K562 (cell line): Measurements from ENCODE around the gene CATSPER1. TPM values are rescaled to one million over a fixed set of nuclear protein-coding genes. Genes with fewer than 3 reads are reported as not detected.

ENCODE experiments used
- BACH1 ChIP-seq: fragments of 200-800 bp; sonication (Bioruptor generic); IDR thresholded peaks from 2 replicates; pipeline ENCODE4 v1.6.1; 2016; ENCODE audit warnings: missing genetic modification characterization, missing compliant biosample characterization
- ETS2 ChIP-seq: IDR thresholded peaks from 2 replicates; pipeline ENCODE4 v1.6.1; 2016; ENCODE audit warnings: borderline replicate concordance, missing genetic modification characterization, mild to moderate bottlenecking, moderate library complexity, missing compliant biosample characterization; ENCODE audit not compliant: poor library complexity, severe bottlenecking
- FIP1L1 ChIP-seq: fragments of 200-400 bp; formaldehyde crosslinking; IDR thresholded peaks from 2 replicates; pipeline ENCODE4 v1.6.1; 2018; ENCODE audit warnings: mild to moderate bottlenecking, low read depth, low read length; ENCODE audit not compliant: poor library complexity, severe bottlenecking
- IFI16 ChIP-seq: fragments of 250-450 bp; sonication (Bioruptor Pico); IDR thresholded peaks from 2 replicates; pipeline ENCODE4 v2.1.2; 2022; ENCODE audit warnings: mild to moderate bottlenecking, inconsistent platforms
- KLF10 ChIP-seq: fragments of 250-450 bp; sonication (Bioruptor Pico); IDR thresholded peaks from 2 replicates; pipeline ENCODE4 v1.6.1; 2021; ENCODE audit warnings: matching md5 sums
- LEF1 ChIP-seq: fragments of 450-650 bp; IDR thresholded peaks from 2 replicates; pipeline ENCODE4 v1.6.1; 2016; ENCODE audit warnings: mild to moderate bottlenecking
- MECOM ChIP-seq: fragments of 250-450 bp; sonication (Bioruptor Pico); IDR thresholded peaks from 2 replicates; pipeline ENCODE4 v1.8.0; 2022; ENCODE audit warnings: inconsistent platforms
- RBM15 ChIP-seq: fragments of 200-400 bp; formaldehyde crosslinking; IDR thresholded peaks from 2 replicates; pipeline ENCODE4 v1.6.1; 2018; ENCODE audit warnings: mild to moderate bottlenecking, low read length, moderate library complexity; ENCODE audit not compliant: insufficient read depth
- RFX7 ChIP-seq: fragments of 250-450 bp; sonication (Bioruptor Pico); IDR thresholded peaks from 2 replicates; pipeline ENCODE4 v1.5.1; 2021; ENCODE audit warnings: mild to moderate bottlenecking
- SAFB ChIP-seq: fragments of 200-400 bp; formaldehyde crosslinking; IDR thresholded peaks from 2 replicates; pipeline ENCODE4 v1.6.1; 2017; ENCODE audit warnings: low read depth, low read length, borderline replicate concordance
- XRCC3 ChIP-seq: fragments of 450-650 bp; IDR thresholded peaks from 2 replicates; pipeline ENCODE4 v1.6.1; 2017; ENCODE audit warnings: mild to moderate bottlenecking, moderate library complexity
- ZNF174 ChIP-seq: fragments of 250-450 bp; sonication (Bioruptor Pico); IDR thresholded peaks from 2 replicates; pipeline ENCODE4 v1.4.0; 2020; ENCODE audit warnings: mild to moderate bottlenecking
- ZNF23 ChIP-seq: fragments of 250-450 bp; sonication (Bioruptor Pico); IDR thresholded peaks from 2 replicates; pipeline ENCODE4 v1.4.0; 2020; ENCODE audit warnings: mild to moderate bottlenecking
- polyA plus RNA-seq, 8 experiments: library from polyadenylated mRNA; depleted of rRNA in 4 of 8; stranded (reverse) in 5 of 8; unstranded in 3 of 8; fragments of >200 nt; fragmentation: Nextera tagmentation in 2 of 8; fragmentation: Illumina TruSeq in 1 of 8; extraction: Ambion mirVana in 2 of 8; extraction: Trizol in 1 of 8; gene quantifications; 2 replicates each; pipeline versions ENCODE4 v1.2.1 to v1.2.3, GENCODE V29; 2011 to 2014; ENCODE audit warnings: inconsistent platforms in 1 of 8, missing spikeins in 1 of 8
- total RNA-seq, 7 experiments: library from RNA; depleted of rRNA in 6 of 7; stranded (reverse); fragments of >200 nt in 6 of 7; fragmentation: Illumina TruSeq in 2 of 7; extraction: Trizol in 2 of 7; gene quantifications; 2 replicates each; pipeline versions ENCODE4 v1.2.1 to v1.2.3, GENCODE V29; 2011 to 2021; ENCODE audit warnings: low replicate concordance in 1 of 7
- TF ChIP-seq, protein P1 (sequence below): sonication (generic); formaldehyde crosslinking; IDR thresholded peaks from 2 replicates; pipeline ENCODE4 v1.8.0; 2022; ENCODE audit warnings: mild to moderate bottlenecking, missing genetic modification reagents
- TF ChIP-seq, protein P2 (sequence below): fragments of 450-650 bp; IDR thresholded peaks from 2 replicates; pipeline ENCODE4 v1.6.1; 2016
- TF ChIP-seq, protein P3 (sequence below): fragments of 450-650 bp; IDR thresholded peaks from one replicate; pipeline ENCODE4 v1.6.1; 2018; ENCODE audit warnings: mild to moderate bottlenecking, moderate library complexity; ENCODE audit not compliant: partially characterized antibody
- TF ChIP-seq, protein P4 (sequence below): fragments of 450-650 bp; formaldehyde crosslinking; IDR thresholded peaks from 2 replicates; pipeline ENCODE4 v1.4.0; 2020; ENCODE audit warnings: mild to moderate bottlenecking, moderate library complexity
- TF ChIP-seq, protein P5 (sequence below): fragments of 250-450 bp; sonication (Bioruptor Pico); IDR thresholded peaks from 2 replicates; pipeline ENCODE4 v1.4.0; 2020; ENCODE audit warnings: mild to moderate bottlenecking, moderate library complexity, borderline replicate concordance

The CATSPER1 gene
- total and polyA plus RNA-seq, 9 of the 15 experiments (the other 6 are each of a cell fraction or from before 2014, with no cell fraction given), result 0.21 to 3.3 (median 0.76) TPM

DNA sequence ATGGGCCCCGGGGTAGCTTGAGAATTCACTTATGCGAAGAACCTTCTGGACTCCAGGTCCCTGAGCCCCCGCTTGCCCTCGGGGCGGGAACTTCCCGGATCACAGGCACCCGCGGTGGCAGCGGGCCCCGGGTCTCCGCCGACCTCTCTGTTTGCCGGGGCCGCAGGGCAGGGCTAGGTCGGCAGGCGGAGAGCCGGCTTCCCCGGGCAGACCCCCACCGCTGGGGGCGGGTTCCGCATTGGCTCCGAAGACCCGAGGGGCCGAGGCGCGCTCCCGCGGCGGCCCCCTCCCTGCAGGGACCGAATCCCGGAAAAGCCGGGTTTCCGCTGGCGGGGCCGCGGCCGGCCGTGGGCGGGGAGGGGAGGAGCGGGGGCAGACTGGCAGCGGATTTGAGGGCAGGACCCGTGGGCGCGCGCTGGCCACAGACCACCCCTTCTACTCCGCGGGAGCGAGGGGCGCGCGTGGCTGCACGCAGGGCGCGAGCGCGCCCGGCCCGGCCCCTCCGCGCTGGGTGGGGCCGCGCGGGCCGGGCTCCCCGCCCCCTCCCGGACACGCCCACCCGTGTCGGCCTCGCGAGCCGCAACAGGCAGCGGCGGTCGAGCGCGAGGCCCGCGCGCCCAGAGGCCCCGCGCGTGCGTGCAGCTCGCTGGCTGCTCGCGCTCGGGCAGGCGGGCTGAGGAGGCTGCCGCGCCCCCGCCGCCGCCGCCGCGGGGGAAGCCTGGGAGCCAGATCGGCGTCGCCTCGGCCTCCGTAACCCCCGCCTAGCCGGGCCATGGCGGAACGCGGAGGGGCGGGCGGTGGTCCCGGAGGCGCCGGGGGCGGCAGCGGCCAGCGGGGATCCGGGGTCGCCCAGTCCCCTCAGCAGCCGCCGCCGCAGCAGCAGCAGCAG lies 43.7 kb upstream of the CATSPER1 start, which contains the start of gene PACS1 (continued):
- TF ChIP-seq, protein P1, sequence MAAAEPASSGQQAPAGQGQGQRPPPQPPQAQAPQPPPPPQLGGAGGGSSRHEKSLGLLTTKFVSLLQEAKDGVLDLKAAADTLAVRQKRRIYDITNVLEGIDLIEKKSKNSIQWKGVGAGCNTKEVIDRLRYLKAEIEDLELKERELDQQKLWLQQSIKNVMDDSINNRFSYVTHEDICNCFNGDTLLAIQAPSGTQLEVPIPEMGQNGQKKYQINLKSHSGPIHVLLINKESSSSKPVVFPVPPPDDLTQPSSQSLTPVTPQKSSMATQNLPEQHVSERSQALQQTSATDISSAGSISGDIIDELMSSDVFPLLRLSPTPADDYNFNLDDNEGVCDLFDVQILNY (CRISPR knock-in tag), result no peak
- TF ChIP-seq LEF1 (no peak), SAFB (no peak), BACH1 (tag) (no peak), RBM15 (no peak), IFI16 (CRISPR knock-in tag) (no peak), FIP1L1 (no peak), RFX7 (CRISPR knock-in tag) (no peak), MECOM (no peak), XRCC3 (no peak), KLF10 (CRISPR knock-in tag) (no peak), ZNF23 (CRISPR knock-in tag) (no peak), ZNF174 (no peak), ETS2 (tag) (no peak)
- TF ChIP-seq, protein P2, sequence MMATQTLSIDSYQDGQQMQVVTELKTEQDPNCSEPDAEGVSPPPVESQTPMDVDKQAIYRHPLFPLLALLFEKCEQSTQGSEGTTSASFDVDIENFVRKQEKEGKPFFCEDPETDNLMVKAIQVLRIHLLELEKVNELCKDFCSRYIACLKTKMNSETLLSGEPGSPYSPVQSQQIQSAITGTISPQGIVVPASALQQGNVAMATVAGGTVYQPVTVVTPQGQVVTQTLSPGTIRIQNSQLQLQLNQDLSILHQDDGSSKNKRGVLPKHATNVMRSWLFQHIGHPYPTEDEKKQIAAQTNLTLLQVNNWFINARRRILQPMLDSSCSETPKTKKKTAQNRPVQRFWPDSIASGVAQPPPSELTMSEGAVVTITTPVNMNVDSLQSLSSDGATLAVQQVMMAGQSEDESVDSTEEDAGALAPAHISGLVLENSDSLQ, result no peak
- TF ChIP-seq, protein P3, sequence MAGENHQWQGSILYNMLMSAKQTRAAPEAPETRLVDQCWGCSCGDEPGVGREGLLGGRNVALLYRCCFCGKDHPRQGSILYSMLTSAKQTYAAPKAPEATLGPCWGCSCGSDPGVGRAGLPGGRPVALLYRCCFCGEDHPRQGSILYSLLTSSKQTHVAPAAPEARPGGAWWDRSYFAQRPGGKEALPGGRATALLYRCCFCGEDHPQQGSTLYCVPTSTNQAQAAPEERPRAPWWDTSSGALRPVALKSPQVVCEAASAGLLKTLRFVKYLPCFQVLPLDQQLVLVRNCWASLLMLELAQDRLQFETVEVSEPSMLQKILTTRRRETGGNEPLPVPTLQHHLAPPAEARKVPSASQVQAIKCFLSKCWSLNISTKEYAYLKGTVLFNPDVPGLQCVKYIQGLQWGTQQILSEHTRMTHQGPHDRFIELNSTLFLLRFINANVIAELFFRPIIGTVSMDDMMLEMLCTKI, result no peak
- TF ChIP-seq, protein P4, sequence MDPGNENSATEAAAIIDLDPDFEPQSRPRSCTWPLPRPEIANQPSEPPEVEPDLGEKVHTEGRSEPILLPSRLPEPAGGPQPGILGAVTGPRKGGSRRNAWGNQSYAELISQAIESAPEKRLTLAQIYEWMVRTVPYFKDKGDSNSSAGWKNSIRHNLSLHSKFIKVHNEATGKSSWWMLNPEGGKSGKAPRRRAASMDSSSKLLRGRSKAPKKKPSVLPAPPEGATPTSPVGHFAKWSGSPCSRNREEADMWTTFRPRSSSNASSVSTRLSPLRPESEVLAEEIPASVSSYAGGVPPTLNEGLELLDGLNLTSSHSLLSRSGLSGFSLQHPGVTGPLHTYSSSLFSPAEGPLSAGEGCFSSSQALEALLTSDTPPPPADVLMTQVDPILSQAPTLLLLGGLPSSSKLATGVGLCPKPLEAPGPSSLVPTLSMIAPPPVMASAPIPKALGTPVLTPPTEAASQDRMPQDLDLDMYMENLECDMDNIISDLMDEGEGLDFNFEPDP (CRISPR knock-in tag), result no peak
- TF ChIP-seq, protein P5, sequence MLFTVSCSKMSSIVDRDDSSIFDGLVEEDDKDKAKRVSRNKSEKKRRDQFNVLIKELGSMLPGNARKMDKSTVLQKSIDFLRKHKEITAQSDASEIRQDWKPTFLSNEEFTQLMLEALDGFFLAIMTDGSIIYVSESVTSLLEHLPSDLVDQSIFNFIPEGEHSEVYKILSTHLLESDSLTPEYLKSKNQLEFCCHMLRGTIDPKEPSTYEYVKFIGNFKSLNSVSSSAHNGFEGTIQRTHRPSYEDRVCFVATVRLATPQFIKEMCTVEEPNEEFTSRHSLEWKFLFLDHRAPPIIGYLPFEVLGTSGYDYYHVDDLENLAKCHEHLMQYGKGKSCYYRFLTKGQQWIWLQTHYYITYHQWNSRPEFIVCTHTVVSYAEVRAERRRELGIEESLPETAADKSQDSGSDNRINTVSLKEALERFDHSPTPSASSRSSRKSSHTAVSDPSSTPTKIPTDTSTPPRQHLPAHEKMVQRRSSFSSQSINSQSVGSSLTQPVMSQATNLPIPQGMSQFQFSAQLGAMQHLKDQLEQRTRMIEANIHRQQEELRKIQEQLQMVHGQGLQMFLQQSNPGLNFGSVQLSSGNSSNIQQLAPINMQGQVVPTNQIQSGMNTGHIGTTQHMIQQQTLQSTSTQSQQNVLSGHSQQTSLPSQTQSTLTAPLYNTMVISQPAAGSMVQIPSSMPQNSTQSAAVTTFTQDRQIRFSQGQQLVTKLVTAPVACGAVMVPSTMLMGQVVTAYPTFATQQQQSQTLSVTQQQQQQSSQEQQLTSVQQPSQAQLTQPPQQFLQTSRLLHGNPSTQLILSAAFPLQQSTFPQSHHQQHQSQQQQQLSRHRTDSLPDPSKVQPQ (CRISPR knock-in tag), result no peak
